Spinal cord (tissue), 10 donors: ENCODE results near the gene DMWD. TPM values are rescaled to one million over a fixed set of nuclear protein-coding genes. Genes with fewer than 3 reads are reported as not detected.

Experiments used
- DNase-seq, 6 donors: peaks; one replicate each; pipeline versions ENCODE4 v3.0.0 to v3.0.0-alpha.2; 2013 to 2015; ENCODE audit warnings: low spot score in 6 of 6, low read depth in 4 of 6
- H3K27ac ChIP-seq: one replicate; pipeline ENCODE4 v1.5.1; 2013; ENCODE audit warnings: low read depth, low read length, control low read depth
- H3K27me3 ChIP-seq: one replicate; pipeline ENCODE4 v1.6.1; 2013; ENCODE audit warnings: low read length; ENCODE audit not compliant: control insufficient read depth, insufficient read depth
- H3K36me3 ChIP-seq: one replicate; pipeline ENCODE4 v1.6.1; 2013; ENCODE audit warnings: low read length; ENCODE audit not compliant: control insufficient read depth, insufficient read depth
- H3K4me1 ChIP-seq: one replicate; pipeline ENCODE4 v1.6.1; 2013; ENCODE audit warnings: low read length; ENCODE audit not compliant: control insufficient read depth, insufficient read depth
- H3K4me3 ChIP-seq: one replicate; pipeline ENCODE4 v1.5.1; 2013; ENCODE audit warnings: low read depth, low read length, control low read depth
- H3K9me3 ChIP-seq: one replicate; pipeline ENCODE4 v1.6.1; 2013; ENCODE audit warnings: low read length; ENCODE audit not compliant: control insufficient read depth, insufficient read depth
- WGBS: methylation state at CpG from one replicate; pipeline ENCODE4 v1.1.5; 2013; ENCODE audit warnings: missing lambda C conversion rate; ENCODE audit not compliant: insufficient coverage; 5-methylcytosine and 5-hydroxymethylcytosine counted together
- polyA plus RNA-seq, 2 donors: library from polyadenylated mRNA; unstranded; fragments of 120-200 nt; gene quantifications; one replicate each; pipeline ENCODE4 v1.2.1, GENCODE V29; 2013; ENCODE audit not compliant: insufficient read length in 2 of 2
- total RNA-seq, 2 donors: library from RNA; depleted of rRNA in 1 of 2; stranded (reverse); fragments of 120-200 nt in 1 of 2; fragments of >200 nt in 1 of 2; gene quantifications; one replicate each; pipeline versions ENCODE4 v1.2.3 to v1.2.4, GENCODE V29; 2013 to 2014
- donor health status: healthy.

The DMWD gene
- total and polyA plus RNA-seq, 4 donors = 27.0 to 101 (median 62.8) TPM

- Histone ChIP-seq H3K9me3 (no peaks in the 10 kb centered on the region), H3K4me1 (peaks cover 29% of the 10 kb centered on the region), H3K4me3 (no peak overlapping the region), H3K27me3 (no peaks in the 10 kb centered on the region), H3K27ac (no peak overlapping the region), H3K36me3 (peaks cover 77% of the 10 kb centered on the region)
- no peak for DNase-seq
- WGBS = 94% methylated on average over 5 of the region's 6 CpGs
Observed at GRCh38 chr19:45819769-45820168, 27.1 kb upstream of the DMWD start.

GRCh38 chr19:45817725-45818301 is 25.2 kb upstream of the DMWD start:
- DNase-seq = no peak
- H3K4me3 ChIP-seq = no peak overlapping the region
- no peaks in the 10 kb centered on the region for H3K9me3 ChIP-seq
- H3K27me3 ChIP-seq = no peaks in the 10 kb centered on the region
- H3K36me3 ChIP-seq = peaks cover 68% of the 10 kb centered on the region
- no peak overlapping the region for H3K27ac ChIP-seq
- 65% methylated on average over 12 of the region's 19 CpGs for WGBS
- peaks cover 33% of the 10 kb centered on the region for H3K4me1 ChIP-seq

- Histone ChIP-seq H3K9me3 (no peaks in the 10 kb centered on the region), H3K4me3 (no peak overlapping the region), H3K4me1 (peaks cover 33% of the 10 kb centered on the region), H3K27ac (no peak overlapping the region), H3K36me3 (peaks cover 62% of the 10 kb centered on the region), H3K27me3 (no peaks in the 10 kb centered on the region)
- peak in 5 of 6 donors; percentile 56 to 93 (median 68) for DNase-seq
- WGBS = 20% methylated on average over 21 of the region's 24 CpGs
Observed at GRCh38 chr19:45817010-45817724, 24.5 kb upstream of the DMWD start.

- peaks cover 56% of the 10 kb centered on the region for H3K36me3 ChIP-seq
- H3K27me3 ChIP-seq = no peaks in the 10 kb centered on the region
- H3K27ac ChIP-seq = peak overlapping the region; percentile 52
- no peaks in the 10 kb centered on the region for H3K9me3 ChIP-seq
- peak overlapping the region; percentile 62 for H3K4me3 ChIP-seq
- 54% methylated on average over 11 of the region's 18 CpGs for WGBS
- no peak for DNase-seq
- H3K4me1 ChIP-seq = peaks cover 33% of the 10 kb centered on the region
Observed at GRCh38 chr19:45816236-45817009, 23.8 kb upstream of the DMWD start.

GRCh38 chr19:45815481-45816216 is 23.0 kb upstream of the DMWD start:
- whole genome bisulfite sequencing = 5% methylated on average over 32 of the region's 44 CpGs
- Histone ChIP-seq H3K4me1 (peaks cover 33% of the 10 kb centered on the region), H3K27ac (peak overlapping the region; percentile 52), H3K9me3 (no peaks in the 10 kb centered on the region), H3K36me3 (peaks cover 48% of the 10 kb centered on the region), H3K4me3 (peak overlapping the region; percentile 62), H3K27me3 (no peaks in the 10 kb centered on the region)
- DNase-seq = peak in 5 of 6 donors; percentile 19 to 83 (median 38)

- Histone ChIP-seq H3K9me3 (no peaks in the 10 kb centered on the region), H3K4me1 (peaks cover 33% of the 10 kb centered on the region), H3K4me3 (peak within 1 kb of the TSS; percentile 62), H3K27ac (peak within 1 kb of the TSS; percentile 52), H3K36me3 (peaks cover 41% of the 10 kb centered on the region), H3K27me3 (no peaks in the 10 kb centered on the region)
- no peak for DNase-seq
- WGBS = 18% methylated on average over 40 of the region's 40 CpGs
Observed at GRCh38 chr19:45814851-45815480, 22.3 kb upstream of the DMWD start, which contains the start of gene RSPH6A. Gene RSPH6A, minus strand, starts transcription at chr19:45815308. Its CDS starts 132 bp downstream, at chr19:45815176.

- H3K36me3 ChIP-seq = peaks cover 34% of the 10 kb centered on the region
- H3K27me3 ChIP-seq = no peaks in the 10 kb centered on the region
- no peak overlapping the region for H3K4me3 ChIP-seq
- no peak overlapping the region for H3K27ac ChIP-seq
- DNase-seq = no peak
- 92% methylated on average over 11 of the region's 12 CpGs for WGBS
- no peaks in the 10 kb centered on the region for H3K9me3 ChIP-seq
- peaks cover 33% of the 10 kb centered on the region for H3K4me1 ChIP-seq
Observed at GRCh38 chr19:45814166-45814780, 21.6 kb upstream of the DMWD start.

GRCh38 chr19:45812297-45812696 is 19.7 kb upstream of the DMWD start:
- peaks cover 28% of the 10 kb centered on the region for H3K4me1 ChIP-seq
- no peak overlapping the region for H3K4me3 ChIP-seq
- H3K27me3 ChIP-seq = no peaks in the 10 kb centered on the region
- DNase-seq = no peak
- WGBS = 88% methylated on average over 6 of the region's 6 CpGs
- no peak overlapping the region for H3K27ac ChIP-seq
- no peaks in the 10 kb centered on the region for H3K9me3 ChIP-seq
- peaks cover 16% of the 10 kb centered on the region for H3K36me3 ChIP-seq
